ENCODE results near the gene GNB4.
A peak's percentile ranks its signal among the peaks of the same experiment; 100 is the strongest.

The GNB4 gene

DNA sequence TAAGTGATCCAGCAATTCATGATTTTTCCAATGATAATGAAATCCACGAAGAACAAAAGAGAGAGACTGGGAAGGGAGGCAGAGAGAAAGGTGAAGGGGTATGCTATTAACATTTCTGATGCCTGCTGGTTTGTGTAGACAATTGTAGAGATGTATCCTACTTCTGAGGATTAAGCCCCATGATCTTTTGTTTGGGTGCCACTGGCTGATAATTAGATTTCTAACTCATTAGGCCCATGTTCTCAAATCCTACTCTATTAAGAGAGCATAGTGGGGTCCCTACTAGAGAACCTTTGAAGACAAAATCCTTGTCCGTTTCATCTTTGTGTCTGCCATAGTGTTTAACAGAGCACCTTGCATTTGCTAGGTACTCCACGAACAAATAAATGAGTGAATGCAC, 2.7 kb upstream of the GNB4 start:
- no peak for TF ChIP-seq CTCF (conservative IDR thresholded peaks at IDR 0.05; ENCODE audit: low read depth, low read length)
- H3K4me3 ChIP-seq (ENCODE audit: low read depth, low read length): no peak overlapping the region
- no peak for DNase-seq (ENCODE audit: low read depth)

- TF ChIP-seq CTCF (conservative IDR thresholded peaks at IDR 0.05; ENCODE audit: low read depth, low read length): no peak
- DNase-seq (ENCODE audit: low read depth): peak; percentile 18
- no peak overlapping the region for H3K4me3 ChIP-seq (ENCODE audit: low read depth, low read length)
Measured at GRCh38 chr3:179452872-179453271, 1.6 kb upstream of the GNB4 start.

- TF ChIP-seq CTCF (conservative IDR thresholded peaks at IDR 0.05; ENCODE audit: low read depth, low read length): no peak
- peak overlapping the region; percentile 80 for H3K4me3 ChIP-seq (ENCODE audit: low read depth, low read length)
- peak; percentile 87 for DNase-seq (ENCODE audit: low read depth)
Measured at GRCh38 chr3:179452176-179452564, 900 bp upstream of the GNB4 start.

GRCh38 chr3:179450901-179451264, 387 bp downstream of the GNB4 start:
- peak; percentile 40 for DNase-seq (ENCODE audit: low read depth)
- TF ChIP-seq CTCF (conservative IDR thresholded peaks at IDR 0.05; ENCODE audit: low read depth, low read length): no peak
- peak overlapping the region; percentile 80 for H3K4me3 ChIP-seq (ENCODE audit: low read depth, low read length)

DNA sequence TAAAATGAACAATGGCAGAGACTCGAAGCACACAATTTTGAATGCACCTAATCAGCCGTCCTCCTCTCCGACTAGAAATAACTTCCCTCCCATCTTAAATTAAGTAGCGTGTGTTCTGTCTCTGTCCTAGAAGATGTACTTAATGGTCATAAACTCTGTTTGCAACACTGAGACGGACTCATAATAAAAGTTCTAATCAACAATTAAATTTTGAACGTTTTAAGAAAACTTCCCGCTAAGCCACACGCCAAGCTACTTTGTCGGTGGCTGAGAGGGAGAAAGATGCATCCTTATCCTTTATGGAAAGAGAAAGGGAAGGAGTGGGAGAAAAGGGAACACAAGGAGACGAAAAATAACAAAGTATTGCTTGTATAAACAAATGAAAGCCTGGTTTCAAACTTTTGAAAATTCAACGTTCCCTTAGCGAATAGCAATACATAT, 989 bp downstream of the GNB4 start:
- peak overlapping the region; percentile 80 for H3K4me3 ChIP-seq (ENCODE audit: low read depth, low read length)
- TF ChIP-seq CTCF (conservative IDR thresholded peaks at IDR 0.05; ENCODE audit: low read depth, low read length): no peak
- DNase-seq (ENCODE audit: low read depth): peak; percentile 39

GRCh38 chr3:179449636-179450035, 1.6 kb downstream of the GNB4 start:
- TF ChIP-seq CTCF (conservative IDR thresholded peaks at IDR 0.05; ENCODE audit: low read depth, low read length): no peak
- peak overlapping the region; percentile 80 for H3K4me3 ChIP-seq (ENCODE audit: low read depth, low read length)
- peak; percentile 58 for DNase-seq (ENCODE audit: low read depth)

GRCh38 chr3:179447251-179447650, 4.0 kb downstream of the GNB4 start:
- TF ChIP-seq CTCF (conservative IDR thresholded peaks at IDR 0.05; ENCODE audit: low read depth, low read length): no peak
- DNase-seq (ENCODE audit: low read depth): no peak
- H3K4me3 ChIP-seq (ENCODE audit: low read depth, low read length): no peak overlapping the region

All from choroid plexus epithelial cell (primary cell).